CD4-positive, alpha-beta T cell treated with Interleukin-1 beta for 1 hour (primary cell): ENCODE measurements around the gene IL18.
"Not testable (repeated sequence)": the region's sequence is repeated elsewhere in the genome, so short reads cannot be mapped to it uniquely, and the experiment has no call there.

Source experiments
- DNase-seq, 2 donors: peaks; one replicate each; pipeline ENCODE4 v3.0.0-alpha.2; 2020 to 2022

The IL18 gene

DNA sequence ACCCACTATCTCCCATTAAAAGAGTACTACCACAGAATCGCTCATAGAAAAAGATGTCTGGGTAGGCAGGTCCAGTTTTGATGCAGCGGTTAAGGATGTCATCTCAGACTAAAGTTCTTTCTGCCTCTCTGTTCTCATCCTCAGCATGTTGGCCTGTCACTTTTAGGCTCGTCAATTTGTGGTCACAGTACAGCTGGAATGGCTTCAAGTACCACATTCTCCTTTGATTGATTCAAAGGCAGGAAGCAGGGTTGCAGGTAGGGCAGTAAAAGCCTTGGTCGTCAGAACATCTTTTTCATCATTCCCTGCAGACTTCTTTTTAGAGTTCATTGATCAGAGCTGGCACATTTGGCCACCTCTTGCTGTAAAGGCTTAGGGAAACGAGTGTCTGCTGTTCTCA lies 48.5 kb downstream of the IL18 start:
- DNase-seq = no peak

GRCh38 chr11:112114460-112114859 lies 49.4 kb downstream of the IL18 start:
- no peak for DNase-seq

DNA sequence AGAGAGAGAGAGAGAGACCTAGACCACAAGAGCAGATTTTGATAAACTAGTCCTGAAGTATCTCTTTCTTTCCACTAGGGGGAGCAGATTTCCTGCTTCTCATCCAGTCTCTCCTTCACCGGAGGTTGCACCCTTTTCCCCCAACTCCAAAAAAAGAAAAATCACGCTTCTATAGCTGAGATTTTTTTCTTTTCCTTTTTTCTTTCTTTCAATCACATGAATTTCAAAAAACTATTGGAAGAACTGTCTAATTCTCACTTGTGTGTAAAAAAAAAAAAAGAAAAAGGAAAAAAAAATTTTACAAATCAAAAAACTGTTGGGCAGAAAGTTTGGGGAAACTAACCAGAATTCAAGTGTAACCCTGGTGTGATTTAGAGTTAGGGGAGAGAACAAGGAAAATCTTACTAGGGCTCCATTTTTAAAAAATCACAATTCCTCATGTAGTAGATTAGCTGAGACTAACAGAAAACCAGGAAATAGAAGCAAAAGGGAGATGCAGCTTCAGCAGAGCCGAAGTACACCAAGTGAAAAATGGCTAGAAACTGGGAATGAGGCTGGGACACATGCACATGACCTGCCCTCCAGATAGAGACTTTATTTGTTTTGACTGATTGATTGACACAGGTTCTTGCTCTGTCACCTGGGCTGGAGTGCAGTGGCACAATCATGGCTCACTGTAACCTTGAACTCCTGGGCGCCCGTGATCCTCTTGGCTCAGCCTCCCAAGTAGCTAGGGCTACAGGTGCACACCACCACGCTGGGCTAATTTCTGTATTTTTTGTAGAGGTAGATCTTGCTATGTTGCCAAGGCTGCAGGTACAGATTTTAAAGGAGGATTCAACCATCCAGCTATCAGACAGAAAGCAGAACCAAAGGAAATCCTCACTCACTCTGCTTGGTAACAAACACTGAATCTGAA lies 50.1 kb downstream of the IL18 start:
- DNase-seq = peak in 1 of 2 donors; percentile 47

- no peak for DNase-seq
Observed at GRCh38 chr11:112106070-112106469, 57.8 kb downstream of the IL18 start.

GRCh38 chr11:112103446-112103845 lies 60.4 kb downstream of the IL18 start:
- DNase-seq = no peak

DNA sequence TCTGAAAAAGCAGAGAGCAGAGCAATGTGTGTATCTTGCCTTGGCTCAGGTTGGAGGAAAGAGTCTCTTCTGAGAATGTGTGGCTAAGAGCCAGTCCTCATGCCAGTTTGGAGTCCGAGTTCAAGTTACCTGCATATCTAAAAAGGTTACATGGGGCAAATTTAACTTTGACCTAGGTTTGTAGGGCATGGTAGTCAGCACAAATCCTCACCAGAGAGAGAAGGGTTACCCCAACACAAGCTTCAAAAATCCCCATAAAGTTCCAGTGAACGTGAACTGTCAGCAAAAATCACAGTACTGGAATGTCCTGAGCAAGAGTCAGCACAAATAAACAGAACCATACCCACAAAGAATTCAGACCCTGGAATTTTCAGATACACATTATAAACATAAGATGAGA lies 63.4 kb downstream of the IL18 start:
- DNase-seq = no peak

DNA sequence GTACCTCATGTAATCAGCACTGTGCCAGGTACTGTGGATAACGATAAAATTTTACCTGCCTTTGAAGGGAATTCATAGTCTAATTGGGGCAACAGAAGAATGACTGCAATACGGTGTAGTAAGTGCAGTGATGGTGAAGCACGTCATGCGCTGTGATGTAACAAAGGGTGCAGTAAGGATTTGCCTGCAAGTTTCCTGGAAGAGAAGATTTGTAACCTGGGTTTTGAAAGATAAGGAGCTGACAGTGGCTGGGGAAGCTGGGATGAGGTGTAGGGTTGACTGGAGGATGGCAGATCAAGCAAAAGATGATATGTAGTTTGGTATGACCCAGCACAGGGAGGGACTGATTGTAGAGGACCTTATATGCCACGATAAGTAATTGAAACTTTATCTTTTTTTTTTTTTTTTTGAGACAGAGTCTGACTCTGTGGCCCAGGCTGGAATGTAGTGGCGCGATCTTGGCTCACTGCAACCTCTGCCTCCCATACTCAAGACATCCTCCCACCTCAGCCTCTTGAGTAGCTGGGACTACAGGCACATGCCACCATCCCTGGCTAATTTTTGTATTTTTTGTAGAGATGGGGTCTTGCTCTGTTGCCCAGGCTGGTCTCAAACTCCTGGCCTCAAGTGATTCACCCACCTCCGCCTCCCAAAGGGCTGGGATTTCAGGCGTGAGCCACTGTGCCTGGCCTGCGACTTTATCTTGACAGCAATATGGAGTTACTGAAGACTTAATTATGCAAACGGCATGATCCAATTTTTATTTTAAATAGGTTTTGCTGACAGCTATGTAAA lies 66.0 kb downstream of the IL18 start:
- no peak for DNase-seq

DNA sequence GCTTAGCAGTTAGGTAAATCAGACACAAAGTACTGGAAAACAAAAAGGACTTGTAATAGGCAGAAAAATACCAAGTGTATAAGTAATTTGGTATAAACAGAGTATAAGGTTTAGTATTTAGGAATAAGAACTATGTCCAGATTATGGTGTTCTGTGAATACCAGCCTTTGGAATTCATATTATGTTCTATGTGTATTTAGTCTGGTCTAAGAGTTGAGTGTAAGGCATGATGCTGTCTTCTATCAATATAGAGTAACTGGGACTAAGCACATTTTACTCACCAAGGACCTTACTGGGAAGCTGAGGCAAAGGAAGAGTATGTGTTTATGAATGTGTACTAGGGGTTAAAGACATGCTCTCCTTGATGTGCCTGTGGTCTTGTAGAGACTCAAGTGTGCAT lies 67.7 kb downstream of the IL18 start:
- DNase-seq = no peak

GRCh38 chr11:112095302-112095701 lies 68.6 kb downstream of the IL18 start:
- not testable (repeated sequence) for DNase-seq
